ENCODE data around the gene RUSF1.
"Not testable (repeated sequence)": the region's sequence is repeated elsewhere in the genome, so short reads cannot be mapped to it uniquely, and the experiment has no call there.

Gene RUSF1

GRCh38 chr16:31445931-31446330 lies 62.3 kb downstream of the RUSF1 start:
- DNase-seq: not testable (repeated sequence)

- no peak for DNase-seq
Measured at GRCh38 chr16:31441956-31442355, 66.2 kb downstream of the RUSF1 start.

- no peak for DNase-seq
Measured at GRCh38 chr16:31440516-31441184, 67.5 kb downstream of the RUSF1 start.

- DNase-seq: no peak
Measured at GRCh38 chr16:31439519-31439918, 68.7 kb downstream of the RUSF1 start.
